Brain microvascular endothelial cell (primary cell): ENCODE data around the gene SLC29A2.

ENCODE experiments used
- DNase-seq: peaks from one replicate; pipeline ENCODE4 v3.0.0-alpha.2; 2020
- H3K27ac ChIP-seq: fragments of 250-450 bp; sonication (Bioruptor Pico); 2 replicates; pipeline ENCODE4 v1.5.1; 2020; ENCODE audit warnings: mild to moderate bottlenecking, moderate library complexity
- H3K27me3 ChIP-seq: fragments of 250-450 bp; sonication (Bioruptor Pico); replicated peaks from 2 replicates; pipeline ENCODE4 v1.5.1; 2020; ENCODE audit warnings: mild to moderate bottlenecking
- H3K36me3 ChIP-seq: fragments of 250-450 bp; sonication (Bioruptor Pico); replicated peaks from 2 replicates; pipeline ENCODE4 v1.5.1; 2020; ENCODE audit warnings: mild to moderate bottlenecking
- H3K4me3 ChIP-seq: 2 replicates; pipeline ENCODE4 v1.5.1; 2011; ENCODE audit warnings: low read depth, mild to moderate bottlenecking, control low read depth, low read length, moderate library complexity
- in situ Hi-C: cut with HindIII; loops from 2 replicates; pipeline ENCODE4 v1.10.0; 2017; ENCODE audit warnings: low sequenced_read_pairs, low pct_ligation_motif_present
- TF ChIP-seq, protein P1 (sequence below): IDR thresholded peaks from 2 replicates; pipeline ENCODE4 v1.5.1; 2011; ENCODE audit warnings: low read depth, mild to moderate bottlenecking, moderate library complexity, low read length, control low read depth, inconsistent platforms; ENCODE audit errors: missing control alignments

SLC29A2 gene

DNA sequence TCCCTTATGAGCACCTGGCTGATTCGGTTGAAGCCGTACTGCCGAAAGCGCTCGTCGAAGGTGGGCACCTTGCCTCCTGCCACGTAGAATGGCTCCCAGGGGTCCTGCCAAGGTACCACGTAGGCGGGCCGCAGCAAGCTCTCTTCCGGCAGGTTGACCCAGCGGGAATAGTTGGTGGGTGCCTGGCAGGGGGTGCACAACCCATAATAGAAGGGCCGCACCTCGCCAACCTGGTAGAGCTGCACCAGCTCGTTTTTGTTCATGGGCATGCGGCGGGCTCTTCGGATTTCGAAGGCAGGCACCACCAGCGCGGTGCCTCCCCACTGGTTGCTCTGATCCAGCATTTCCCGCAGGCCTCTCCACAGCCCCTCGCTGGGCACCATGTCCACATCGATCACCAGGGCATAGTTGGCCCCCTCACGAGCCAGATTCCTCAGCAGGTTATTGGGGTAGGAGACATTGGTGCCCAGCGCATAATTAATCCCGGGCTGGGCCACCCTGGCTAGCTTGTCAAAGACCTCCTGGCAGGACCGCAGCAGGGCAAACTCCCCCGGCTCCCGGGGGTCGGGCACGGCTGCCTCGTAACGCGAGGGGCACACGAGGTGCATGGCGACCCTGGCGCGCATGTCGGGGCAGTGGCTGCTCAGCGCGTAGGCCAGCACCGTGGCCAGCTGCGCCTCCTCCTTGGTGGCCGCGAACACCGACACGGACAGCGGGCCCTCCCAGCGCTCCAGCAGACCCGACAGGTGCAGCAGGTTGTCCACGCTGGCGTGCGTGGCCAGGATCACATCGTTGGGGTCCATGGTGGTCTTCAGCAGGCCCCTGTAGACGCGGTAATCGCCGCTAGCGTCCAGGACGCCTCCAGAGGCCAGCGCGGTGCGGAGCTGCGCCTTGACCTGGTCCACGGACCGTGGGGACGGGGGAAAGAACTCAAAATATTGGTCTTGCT, 24.8 kb downstream of the SLC29A2 start:
- H3K36me3 ChIP-seq: peaks cover 2% of the 10 kb centered on the region
- no peaks in the 10 kb centered on the region for H3K27me3 ChIP-seq
- peak overlapping the region; percentile 25 for H3K27ac ChIP-seq
- DNase-seq: no peak
- TF ChIP-seq, protein P1, sequence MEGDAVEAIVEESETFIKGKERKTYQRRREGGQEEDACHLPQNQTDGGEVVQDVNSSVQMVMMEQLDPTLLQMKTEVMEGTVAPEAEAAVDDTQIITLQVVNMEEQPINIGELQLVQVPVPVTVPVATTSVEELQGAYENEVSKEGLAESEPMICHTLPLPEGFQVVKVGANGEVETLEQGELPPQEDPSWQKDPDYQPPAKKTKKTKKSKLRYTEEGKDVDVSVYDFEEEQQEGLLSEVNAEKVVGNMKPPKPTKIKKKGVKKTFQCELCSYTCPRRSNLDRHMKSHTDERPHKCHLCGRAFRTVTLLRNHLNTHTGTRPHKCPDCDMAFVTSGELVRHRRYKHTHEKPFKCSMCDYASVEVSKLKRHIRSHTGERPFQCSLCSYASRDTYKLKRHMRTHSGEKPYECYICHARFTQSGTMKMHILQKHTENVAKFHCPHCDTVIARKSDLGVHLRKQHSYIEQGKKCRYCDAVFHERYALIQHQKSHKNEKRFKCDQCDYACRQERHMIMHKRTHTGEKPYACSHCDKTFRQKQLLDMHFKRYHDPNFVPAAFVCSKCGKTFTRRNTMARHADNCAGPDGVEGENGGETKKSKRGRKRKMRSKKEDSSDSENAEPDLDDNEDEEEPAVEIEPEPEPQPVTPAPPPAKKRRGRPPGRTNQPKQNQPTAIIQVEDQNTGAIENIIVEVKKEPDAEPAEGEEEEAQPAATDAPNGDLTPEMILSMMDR: no peak
- in situ Hi-C loops: no loop called here
- peak overlapping the region; percentile 88 for H3K4me3 ChIP-seq

- no peak for DNase-seq
- Histone ChIP-seq H3K36me3 (peaks cover 12% of the 10 kb centered on the region), H3K27ac (peak overlapping the region; percentile 69), H3K27me3 (no peaks in the 10 kb centered on the region), H3K4me3 (peak overlapping the region; percentile 98)
- TF ChIP-seq, protein P1: no peak
- in situ Hi-C loops: no loop called here
These were observed 26.3 kb downstream of the SLC29A2 start for GRCh38 chr11:66345316-66345649.

DNA sequence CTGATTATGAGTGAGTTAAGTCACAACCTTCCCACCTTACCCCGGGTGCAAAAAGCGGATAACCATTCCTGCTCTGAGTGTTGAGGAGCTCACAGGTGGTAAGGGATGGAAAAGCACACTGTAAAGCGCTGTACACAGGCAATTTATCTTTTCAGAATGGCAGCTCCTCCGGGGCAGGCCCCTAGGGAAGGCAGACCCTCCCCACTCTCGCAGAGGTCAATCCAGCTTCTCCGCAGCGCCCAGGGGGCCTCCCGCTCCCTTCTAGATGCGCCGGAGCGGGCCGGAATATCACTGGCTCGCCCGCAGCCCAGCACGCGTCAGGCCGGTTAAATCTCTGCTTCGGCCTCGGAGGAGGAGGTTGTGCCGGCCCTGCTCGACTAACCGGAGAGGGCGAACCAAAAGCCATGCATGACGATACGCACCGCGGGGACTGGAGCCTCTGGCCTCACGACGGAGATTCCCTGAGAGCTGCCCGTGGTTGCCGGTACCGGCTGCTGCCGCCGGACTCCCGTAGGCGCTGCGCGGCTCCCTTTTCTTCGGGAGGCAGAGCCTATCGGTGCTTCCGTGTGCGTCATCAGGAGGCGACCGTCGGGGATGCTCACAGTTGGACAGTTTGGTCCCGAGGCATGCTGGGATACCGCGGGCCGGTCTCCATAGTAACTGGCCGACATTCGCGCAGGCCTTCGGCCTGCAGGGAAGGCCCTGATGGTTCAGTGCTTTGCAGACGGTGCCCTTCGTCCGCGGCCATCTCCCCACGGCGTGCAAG, 26.8 kb downstream of the SLC29A2 start, which contains the start of gene BRMS1:
Gene BRMS1, minus strand, starts transcription at position 555 of the 766 bp plus-strand sequence. CDS start 2,870 bp downstream, outside the sequence.
- in situ Hi-C loops: no loop called here
- peak within 1 kb of the TSS; percentile 98 for H3K4me3 ChIP-seq
- H3K36me3 ChIP-seq: peaks cover 17% of the 10 kb centered on the region
- H3K27me3 ChIP-seq: no peaks in the 10 kb centered on the region
- peak; percentile 98 for DNase-seq
- peak within 1 kb of the TSS; percentile 69 for H3K27ac ChIP-seq
- TF ChIP-seq, protein P1: peak; percentile 29

DNA sequence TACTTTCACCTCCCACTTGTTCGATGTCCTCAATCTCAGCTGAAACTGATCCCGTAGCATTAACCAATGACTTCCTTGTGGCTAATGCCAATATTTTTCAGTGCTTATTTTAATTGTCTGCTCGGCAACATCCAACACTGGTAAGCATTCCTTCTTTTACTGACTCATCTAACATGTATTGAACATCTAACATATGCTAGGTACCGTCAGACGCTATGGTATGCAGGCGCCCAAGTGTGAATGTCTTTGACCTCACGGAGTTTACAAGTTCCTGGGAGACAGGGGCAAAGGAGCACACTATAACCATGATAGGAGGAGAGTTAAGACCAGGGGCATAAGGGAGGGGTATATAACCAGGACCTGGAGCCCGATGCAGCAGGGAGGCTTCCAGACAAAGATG, 28.4 kb downstream of the SLC29A2 start:
- Histone ChIP-seq H3K4me3 (no peak overlapping the region), H3K36me3 (peaks cover 26% of the 10 kb centered on the region), H3K27me3 (no peaks in the 10 kb centered on the region), H3K27ac (no peak overlapping the region)
- in situ Hi-C loops: no loop called here
- DNase-seq: no peak
- TF ChIP-seq, protein P1: no peak

DNA sequence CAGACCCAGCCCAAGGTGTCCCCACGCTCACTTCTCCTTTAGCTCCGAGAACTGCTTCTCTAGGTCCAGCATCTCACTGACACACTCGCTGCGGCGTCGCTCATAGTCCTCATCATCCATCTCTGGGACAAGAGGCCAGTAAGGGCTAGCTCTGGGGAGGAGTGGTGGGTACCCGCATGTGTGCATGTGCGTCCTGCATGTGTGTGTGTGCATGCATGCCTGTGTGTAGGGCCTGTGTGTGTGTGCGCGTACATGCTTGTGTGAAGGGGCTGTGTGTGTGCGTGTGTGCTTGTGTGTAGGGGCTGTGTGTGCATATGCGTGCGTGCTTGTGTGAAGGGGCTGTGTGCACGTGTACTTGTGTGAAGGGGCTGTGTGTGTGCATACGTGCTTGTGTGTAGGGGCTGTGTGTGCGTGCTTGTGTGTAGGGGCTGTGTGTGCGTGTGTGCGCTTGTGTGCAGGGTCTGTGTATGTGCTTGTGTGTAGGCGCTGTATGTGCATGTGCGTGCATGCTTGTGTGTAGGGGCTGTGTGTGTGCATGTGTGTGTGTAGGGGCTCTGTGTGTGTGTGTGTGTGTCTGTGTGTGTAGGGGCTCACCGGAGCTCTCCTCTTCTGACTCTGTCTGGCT, 29.9 kb downstream of the SLC29A2 start:
- TF ChIP-seq, protein P1: no peak
- no peak for DNase-seq

More for the DNA sequence above, 29.9 kb downstream of the SLC29A2 start:
- in situ Hi-C loops: no loop called here
- Histone ChIP-seq H3K36me3 (peaks cover 26% of the 10 kb centered on the region), H3K27ac (no peak overlapping the region), H3K27me3 (no peaks in the 10 kb centered on the region), H3K4me3 (no peak overlapping the region)
